Putamen (tissue), 1 donor: Measurements from ENCODE around the gene CACNG1.

Experiments
- DNase-seq: peaks from one replicate; pipeline ENCODE4 v3.0.0-alpha.2; 2016; ENCODE audit warnings: low spot score

The CACNG1 gene

DNA sequence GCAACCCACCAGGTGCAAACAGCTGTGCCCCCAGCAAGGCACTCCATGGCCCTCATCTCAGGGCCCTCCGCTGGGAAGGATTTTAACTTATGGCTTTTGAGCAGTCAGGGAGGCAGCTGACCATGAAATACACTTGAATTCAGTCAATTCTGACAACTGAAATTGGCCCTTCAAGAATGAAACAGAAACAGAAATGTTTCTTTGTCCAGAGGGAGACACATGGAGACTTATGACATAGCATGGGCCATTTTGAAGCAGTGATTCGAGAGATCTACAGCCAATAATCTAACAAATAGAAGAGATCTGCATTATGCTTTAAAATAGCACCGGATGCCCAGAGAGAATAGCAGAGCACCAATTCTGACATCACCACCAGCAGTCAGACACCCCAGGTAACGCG is 7.5 kb downstream of the CACNG1 start:
- no peak for DNase-seq

DNA sequence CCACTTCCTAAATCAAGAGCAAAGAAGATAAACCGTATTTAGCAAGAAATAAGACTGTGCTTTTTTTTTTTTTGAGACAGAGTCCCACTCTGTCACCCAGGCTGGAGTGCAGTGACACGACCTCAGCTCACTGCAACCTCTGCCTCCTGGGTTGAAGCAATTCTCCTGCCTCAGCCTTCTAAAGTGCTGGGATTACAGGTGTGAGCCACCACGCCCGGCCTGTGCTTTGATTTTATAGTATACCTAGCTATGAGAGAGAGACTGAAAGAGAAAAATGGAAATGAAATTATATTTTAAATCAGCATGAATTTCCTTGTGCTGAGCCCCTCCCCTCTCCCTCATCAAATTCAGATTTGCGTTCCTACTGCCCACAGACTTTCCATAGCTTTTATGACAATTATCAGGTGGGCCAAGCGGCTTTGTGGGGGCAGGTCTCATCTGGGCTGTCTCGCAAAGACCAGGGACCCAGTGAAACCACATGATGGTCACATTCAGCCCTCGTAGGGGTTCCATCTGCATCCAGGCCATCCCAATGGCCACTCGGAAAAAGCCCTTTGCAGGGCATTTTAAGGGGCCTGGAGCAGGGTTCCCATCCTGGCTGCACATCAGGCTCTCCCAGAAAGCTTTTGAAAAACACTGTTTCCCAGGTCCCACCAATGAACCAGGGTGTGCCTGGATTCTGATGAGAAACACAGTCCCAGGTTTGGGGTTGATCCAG is 8.5 kb downstream of the CACNG1 start:
- DNase-seq = no peak

DNA sequence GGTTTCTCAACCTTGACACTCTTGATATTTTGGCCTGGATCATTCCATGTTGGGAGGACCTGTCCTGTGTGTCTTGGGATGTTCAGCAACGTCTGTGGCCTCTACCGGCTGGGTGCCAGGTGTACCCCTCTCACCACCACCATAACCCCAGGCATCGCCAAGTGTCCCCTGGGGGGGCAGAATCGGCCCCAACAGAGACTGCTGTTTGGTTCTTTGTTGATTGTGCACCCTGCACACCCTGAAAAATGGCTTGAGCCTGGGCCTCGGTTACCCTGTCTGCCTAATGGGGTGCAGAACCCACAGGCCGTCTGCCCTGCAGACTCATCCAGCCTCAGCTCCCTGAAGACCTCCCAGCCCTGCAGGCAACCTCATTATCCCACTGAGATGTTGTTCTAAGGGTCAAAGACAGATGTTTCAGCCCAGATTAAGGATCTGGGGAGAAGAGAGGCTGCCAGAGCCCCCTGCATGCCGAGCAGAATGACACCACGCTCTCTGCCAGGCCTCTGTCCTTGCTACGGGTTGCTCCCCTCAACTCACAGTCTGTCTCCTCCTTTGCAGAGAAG is 9.2 kb downstream of the CACNG1 start:
- DNase-seq = no peak

DNA sequence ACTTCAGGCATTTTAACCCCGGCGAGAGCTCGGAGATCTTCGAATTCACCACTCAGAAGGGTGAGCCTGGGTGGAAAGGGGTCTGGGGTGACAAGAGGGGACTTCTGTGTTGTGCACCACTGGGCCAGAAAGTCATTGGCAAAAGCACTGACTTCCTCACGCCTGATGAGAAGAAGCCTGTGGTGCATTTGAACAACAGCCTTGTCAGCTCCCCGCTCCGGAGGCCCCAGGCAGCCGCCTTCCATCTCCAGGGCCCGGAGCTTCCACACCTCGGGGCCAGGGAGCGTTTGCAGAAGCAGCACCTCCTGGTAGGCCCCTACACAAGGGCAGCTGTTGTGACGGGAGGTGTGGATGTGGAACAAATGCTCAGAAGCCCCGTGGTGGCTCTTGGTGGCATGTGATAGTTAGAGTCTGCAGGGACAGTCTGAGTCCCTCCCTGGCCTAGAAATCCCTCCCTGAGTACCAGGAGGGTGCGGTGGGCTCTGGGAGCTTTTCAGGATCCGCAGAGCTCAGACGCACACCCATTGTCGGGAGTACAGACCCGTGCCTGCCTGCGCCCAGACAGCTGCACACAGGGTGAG is 9.7 kb downstream of the CACNG1 start:
- DNase-seq = no peak

DNA sequence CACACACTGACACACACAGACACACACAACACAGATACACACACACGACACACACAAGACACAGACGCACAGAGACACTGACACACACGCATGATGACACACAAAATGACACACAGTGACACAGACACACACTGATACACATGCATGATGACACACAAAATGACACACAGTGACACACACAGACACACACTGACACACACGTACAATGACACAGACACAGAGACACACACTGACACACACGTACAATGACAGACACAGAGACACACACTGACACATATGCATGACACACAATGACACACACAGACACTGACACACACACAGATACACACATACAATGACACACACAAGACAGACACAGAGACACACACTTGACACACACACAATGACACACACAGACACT is 10.3 kb downstream of the CACNG1 start:
- DNase-seq = no peak

DNA sequence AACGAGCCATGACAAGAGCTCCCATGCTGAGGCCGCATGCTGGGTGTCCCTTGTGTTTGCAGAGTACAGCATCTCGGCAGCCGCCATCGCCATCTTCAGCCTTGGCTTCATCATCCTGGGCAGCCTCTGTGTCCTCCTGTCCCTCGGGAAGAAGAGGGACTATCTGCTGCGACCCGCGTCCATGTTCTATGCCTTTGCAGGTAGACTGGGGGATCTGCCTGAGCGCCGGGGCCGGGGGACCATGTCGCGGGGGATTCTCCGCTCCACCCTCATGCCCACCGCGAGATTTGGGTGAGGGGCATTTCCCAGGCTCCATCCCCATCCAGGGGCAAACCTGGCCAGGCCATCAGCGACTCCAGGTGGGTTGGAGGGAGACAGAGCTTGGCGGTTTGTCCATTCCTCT is 10.7 kb downstream of the CACNG1 start:
- DNase-seq = no peak

DNA sequence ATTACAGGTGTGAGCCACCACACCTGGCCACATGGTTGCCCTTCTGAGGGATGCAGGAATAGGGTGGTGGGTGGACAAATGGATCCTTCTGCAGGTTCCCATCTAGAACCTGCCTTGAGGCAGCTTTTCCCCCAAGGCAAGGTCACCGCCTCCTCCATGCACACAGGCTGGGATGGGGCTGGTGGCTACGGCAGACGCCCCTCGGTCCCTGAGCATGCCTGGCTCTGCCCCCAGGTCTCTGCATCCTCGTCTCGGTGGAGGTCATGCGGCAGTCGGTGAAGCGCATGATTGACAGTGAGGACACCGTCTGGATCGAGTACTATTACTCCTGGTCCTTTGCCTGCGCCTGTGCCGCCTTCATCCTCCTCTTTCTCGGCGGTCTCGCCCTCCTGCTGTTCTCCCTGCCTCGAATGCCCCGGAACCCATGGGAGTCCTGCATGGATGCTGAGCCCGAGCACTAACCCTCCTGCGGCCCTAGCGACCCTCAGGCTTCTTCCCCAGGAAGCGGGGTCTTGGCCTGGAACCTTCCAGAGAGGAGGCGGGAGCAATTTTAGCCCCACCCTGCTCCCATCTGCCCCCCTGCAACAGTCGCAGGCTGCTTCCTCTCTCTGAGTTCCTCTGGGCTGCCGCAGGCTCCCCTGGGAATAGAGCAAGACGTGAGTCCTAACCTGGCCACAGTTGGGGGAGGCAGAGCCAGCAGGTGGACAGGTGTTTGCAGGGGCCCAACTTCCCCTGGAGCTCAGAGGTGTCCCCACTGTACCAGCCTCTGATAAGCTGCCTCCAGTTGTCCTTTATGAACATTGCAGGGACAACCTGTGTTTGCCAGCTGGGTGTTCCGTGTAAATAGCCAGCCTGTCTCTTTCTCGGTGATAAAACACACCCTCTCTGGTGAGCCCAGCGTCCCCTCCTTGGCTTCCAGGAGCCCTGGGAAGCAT is 11.7 kb downstream of the CACNG1 start:
- no peak for DNase-seq

DNA sequence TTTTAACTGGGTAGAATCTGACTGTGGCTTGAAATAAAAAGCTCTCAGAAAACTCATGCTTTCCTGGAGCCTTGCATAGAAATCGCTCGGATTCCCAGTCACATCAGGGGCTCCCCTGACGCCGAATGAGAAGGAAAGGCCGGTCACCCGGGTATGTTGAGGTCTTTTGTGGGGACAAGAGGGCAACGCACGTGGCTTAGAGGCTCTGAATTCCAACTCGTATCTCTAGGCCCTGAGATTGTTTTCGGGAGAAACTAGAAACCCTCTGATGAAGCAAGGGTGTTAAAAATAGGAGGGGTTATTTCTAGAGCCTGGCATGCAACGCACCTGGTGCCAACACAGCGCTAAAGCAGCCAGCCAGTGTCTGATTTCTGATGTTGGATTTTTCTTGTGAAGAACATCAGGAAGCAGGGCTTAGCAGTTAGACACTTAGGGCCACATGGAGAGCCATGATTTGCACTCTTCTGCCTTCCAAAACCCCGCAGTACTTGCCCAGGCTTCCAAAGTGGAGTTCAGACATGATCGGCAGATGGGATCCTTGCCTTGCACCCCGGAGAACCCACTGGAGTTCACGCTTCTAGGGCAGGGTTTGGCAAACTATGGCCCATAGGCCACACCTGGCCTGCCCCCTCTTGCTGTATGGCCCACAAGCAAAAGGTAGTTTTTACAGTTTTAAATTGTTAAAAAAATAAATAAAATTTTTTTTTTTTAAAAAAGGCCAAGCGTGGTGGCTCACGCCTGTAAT is 12.6 kb downstream of the CACNG1 start:
- DNase-seq = no peak

DNA sequence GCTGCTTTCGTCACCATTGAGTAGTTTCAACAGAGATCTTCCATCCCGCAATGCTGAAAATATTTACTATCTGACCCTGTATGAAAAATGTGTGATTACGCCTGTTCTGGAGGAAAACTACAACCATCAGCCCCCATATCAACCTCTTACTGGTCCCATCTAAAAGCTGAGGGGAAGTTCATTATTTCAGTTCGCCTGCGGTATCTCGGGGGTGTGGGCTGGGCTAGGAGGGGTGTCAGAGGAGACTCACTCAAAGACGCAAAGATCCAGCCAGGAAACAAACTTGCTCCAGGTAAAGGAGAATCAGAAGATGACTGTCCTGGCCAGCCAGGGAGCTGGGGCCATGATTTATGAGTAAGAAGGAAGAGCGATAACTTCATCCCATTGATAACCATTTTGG is 13.7 kb downstream of the CACNG1 start:
- no peak for DNase-seq

DNA sequence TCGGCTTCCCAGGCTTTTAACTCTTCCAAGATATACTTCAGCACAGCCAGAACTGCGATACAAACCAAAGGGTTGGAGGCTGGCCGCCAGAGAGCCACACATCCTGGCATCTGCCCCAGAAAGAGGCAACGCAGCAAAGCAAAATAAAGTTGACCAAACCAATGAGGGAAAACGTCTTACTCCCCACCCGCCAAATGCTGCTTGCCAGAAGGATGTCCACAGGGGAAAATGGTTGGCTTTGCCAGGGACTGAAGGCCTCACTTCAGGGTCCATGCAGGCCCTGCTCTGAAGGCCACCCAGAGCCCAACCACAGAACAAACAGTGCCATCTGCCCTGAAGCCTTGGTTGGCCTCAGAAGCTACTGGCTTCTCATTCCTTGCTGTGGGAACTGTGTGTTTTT is 15.0 kb downstream of the CACNG1 start:
- no peak for DNase-seq

DNA sequence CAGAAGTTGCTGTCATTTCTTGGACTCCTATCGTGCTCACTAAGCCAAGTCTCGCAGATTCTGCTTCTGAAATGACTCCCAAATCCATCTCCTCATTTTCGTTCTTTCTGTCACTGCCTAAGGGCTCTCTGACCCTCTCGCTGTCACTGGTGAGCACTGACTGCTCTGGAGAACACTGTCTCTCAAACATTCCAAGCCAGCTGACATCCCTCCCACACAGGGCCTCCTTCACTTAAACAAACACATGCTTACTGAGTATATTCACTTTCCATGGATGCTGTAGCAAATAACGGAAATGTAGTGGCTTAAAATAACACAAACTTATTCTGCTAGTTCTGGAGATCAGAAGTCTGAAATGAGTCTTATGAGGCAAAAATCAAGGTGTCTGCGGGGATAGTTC is 18.8 kb downstream of the CACNG1 start:
- DNase-seq = no peak

DNA sequence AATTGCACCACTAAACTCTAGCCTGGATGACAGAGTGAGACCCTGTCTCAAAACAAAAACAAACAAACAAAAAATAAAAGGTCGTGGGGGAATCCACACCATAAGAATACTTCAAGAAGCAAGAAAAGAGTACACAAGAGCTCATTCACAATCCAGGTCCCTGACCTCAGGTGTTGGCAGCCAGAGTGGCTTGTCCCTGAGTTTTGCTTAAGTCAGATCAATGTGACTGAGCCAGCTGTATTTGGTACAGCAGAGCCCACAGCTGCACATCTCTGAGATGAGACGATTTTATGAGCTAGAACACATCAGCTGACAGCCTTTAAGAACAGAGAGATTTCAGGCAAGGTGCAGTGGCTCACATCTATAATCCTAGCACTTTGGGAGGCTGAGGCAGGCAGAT is 22.4 kb downstream of the CACNG1 start:
- DNase-seq = no peak

DNA sequence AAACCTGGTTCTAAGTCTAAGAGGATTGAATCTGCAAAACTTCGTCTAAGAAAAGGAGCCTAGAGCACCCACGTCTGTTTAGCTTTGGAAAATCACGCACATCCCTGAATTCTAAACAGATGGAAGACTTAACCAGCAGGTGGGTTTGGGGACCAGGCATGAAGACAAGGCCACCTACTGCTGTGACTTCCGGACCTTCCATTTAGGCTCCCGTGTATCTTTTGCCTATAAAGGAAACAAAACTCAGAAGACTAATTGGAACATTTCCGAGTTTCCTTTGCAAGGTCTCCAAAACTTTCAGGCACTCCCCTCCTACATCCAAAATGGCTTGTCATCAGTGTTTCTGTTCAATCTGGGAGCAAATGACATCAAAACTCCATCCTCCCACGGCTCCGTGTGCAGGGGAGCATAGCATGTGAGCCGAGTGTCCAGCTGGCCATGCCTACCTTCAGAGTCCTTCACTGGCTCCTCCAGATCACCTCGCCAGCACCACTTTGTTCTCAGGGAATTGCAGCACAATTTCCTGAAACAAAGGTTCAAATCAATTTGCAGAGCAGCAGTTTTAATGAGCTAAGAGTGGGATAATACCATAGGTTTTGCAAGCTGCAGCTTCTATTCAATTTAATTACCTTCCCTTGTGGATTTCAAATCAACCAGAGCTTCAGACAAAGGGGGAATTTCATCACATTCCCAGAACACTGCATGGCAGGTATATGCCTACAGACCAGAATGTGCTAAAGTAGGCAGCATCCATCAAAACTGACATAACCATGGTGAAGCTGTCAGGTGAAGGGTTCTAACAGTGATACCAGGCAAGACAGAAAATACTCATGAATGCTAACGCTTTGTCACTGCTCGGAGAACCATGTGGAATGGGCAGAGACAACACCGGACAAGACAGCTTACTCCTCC is 23.5 kb downstream of the CACNG1 start:
- DNase-seq = peak; percentile 84

DNA sequence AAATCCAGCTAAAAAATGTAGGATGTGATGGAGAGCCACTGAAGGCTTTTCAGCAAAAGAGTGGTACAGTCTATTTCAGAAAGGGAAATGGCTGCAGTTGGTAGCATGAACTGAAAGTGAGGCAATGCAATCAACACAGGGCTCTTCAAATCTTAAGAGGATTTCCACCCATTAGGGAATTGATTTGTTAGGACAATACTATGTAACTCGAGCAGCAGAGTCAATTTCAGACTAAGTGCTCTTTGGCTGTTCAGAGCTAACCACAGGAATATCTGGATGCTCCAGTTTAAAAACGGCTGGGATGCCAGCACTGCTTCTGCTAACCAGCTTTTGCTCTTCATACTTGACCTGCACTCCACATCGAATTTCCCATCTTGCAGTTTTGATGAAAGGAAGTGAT is 24.6 kb downstream of the CACNG1 start:
- DNase-seq = no peak

DNA sequence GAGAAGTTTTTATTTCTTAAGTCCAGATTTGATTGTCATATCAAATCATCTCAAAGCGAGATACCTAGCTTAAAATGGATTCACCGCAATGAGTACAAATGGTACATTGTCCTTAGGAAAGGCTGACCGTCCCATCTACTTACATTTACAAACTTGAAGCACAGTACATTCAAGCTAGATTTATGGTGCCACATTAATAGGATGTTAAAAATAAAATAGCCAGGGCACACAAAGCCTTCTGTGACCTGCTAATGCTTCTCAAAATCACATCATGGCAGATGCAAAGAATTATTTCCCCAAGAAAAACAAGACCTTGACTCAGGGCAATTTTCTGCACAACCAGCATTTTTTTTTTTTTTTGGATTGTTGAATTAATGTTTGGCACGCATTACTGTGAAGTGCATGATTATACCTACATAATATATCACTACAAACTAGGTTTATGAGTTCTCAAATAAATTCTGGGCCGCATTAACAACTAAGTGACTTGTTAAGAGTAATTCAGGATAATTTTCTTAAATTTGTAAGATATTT is 25.3 kb downstream of the CACNG1 start:
- no peak for DNase-seq

DNA sequence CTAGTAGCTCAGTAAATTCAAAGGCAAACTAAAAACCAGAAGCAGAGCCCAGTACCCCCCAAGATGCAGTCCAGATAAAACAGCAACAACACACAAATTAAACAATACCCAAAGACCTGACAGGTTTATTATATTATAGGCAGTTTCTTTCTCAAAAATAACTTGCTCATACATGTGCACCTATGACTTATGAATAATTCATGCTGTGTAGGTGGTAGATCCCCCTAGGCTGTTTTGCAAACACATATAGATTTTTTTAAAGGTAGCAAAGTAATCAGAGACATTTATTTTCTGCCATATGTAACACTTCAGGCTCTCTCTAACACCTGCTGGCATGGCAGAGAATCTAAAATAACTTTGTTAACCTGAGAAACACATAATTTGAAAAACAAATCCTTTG is 27.2 kb downstream of the CACNG1 start:
- no peak for DNase-seq

DNA sequence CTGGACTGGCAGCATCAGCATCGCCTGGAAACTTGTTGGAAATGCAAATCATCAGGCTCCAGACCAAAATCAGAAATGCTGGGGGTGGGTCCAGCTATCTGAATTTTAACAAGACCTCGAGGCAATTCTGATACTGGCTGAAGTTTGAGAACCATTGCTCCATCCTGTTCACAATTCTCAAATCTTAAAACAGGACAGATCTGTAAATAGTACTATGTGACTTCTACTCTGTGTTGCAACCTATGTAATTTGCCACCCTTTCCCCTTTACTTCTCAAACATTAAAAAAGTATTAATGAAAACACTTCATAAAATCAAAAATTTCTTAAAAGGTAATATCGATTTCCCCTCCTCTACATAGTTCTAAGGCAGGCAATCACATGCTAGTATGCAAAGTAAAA is 28.5 kb downstream of the CACNG1 start:
- DNase-seq = no peak

DNA sequence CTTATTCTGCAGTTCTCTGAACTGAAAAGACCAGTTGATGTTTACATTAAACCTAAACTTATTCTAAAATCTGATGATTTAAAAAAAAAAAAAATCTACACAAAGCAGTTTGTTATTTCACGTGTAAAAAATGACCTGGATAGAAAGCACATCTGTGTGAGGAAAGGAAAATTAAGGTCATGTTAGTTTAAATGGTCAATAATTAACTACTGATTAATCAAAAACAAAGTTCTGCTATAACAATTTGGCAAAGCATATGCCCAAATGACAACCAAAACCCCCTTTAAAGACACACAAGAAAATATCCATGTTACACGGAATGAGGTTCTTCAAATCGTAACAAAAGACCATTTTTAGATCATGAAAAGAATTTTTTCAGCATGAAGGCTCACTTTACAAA is 30.4 kb downstream of the CACNG1 start:
- DNase-seq = no peak

DNA sequence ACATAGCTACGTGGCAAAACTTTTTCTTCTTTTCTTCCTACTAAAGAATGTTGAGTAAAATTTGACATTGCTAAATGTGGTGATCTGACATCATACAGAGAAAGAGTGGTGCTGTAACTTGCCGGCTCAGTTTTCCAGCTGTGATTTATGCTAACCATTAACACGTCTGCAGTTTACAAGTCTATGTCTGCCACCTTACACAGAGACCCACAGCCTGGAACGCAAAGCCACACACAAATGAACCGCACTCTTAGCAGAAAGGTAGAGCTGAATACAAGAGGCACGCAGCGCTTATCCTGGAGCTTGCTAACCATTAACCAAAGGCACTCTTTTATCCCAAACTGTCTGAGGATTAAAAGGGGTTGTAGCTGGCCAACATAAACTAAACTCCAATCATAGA is 31.9 kb downstream of the CACNG1 start:
- no peak for DNase-seq

DNA sequence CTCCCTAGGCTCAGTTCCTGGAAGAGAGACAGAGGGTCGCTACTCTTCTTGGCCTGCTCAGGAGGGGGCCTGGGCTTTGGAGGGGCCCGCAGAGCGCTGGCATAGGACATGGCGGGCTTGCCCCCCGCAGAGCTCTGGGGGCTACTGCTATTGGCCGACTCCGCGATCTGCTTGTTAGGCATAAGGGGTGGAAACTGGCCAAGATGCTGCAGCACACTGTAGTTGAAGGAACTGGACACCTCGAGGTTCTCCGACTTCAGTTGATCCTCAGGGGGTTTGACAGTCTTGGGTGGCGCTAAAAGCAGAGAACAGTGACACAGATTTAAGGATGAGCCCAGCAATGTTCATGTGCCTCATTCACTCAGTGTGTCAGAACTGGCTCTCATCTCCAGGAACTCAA is 33.9 kb downstream of the CACNG1 start:
- no peak for DNase-seq

DNA sequence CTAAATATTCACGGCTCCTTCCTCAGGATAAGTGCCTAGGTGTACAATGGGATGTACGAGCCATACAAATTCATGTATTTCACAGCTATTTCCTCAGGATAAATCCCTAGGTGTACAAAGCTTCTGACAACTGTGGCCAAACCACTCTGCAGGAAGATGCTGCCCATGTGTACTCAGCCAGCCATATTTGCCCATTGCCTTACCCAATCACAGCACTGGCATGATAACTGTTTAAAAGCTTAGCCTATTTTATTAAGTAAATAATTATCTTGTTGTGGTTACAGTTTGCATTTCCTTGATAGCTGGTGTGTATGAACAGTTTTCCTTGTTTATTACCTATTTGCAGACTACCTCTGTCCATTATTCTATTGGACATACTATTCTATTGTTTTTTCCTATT is 35.1 kb downstream of the CACNG1 start:
- DNase-seq = no peak
